BJ (cell line): ENCODE results near the gene TMEM191B. TPM values are rescaled to one million over a fixed set of nuclear protein-coding genes. Genes with fewer than 3 reads are reported as not detected.
"Not testable (repeated sequence)": the region's sequence is repeated elsewhere in the genome, so short reads cannot be mapped to it uniquely, and the experiment has no call there.

Source experiments
- CTCF ChIA-PET: fragments of 350-600 bp; formaldehyde crosslinking; extraction: SDS; loops from one replicate; lab custom pipeline; 2021; ENCODE audit warnings: antibody characterized with exemption, inconsistent platforms; lab: Yijun Ruan, JAX
- POLR2A ChIA-PET: fragments of 300-600 bp; sonication (Branson Sonifier 250); formaldehyde crosslinking; extraction: SDS; loops from one replicate; lab custom pipeline; 2021; ENCODE audit warnings: antibody characterized with exemption; lab: Charles Lee
- DNase-seq: peaks from one replicate; pipeline ENCODE4 v3.0.0-alpha.2; 2011; ENCODE audit warnings: low read depth
- H3K27me3 ChIP-seq: 2 replicates; pipeline ENCODE4 v1.6.0; 2011; ENCODE audit warnings: low read length; ENCODE audit not compliant: control insufficient read depth, insufficient read depth
- H3K36me3 ChIP-seq: 2 replicates; pipeline ENCODE4 v1.5.1; 2011; ENCODE audit warnings: low read length; ENCODE audit not compliant: control insufficient read depth, insufficient read depth
- H3K4me3 ChIP-seq: 2 replicates; pipeline ENCODE4 v1.5.1; 2011; ENCODE audit warnings: low read depth, mild to moderate bottlenecking, control low read depth, low read length
- polyA minus RNA-seq: library from RNA; depleted of rRNA, polyadenylated mRNA; stranded (reverse); fragments of >200 nt; gene quantifications from 2 replicates; pipeline ENCODE4 v1.2.3, GENCODE V29; 2011; rRNA and poly(A)+ RNA removed
- polyA plus RNA-seq: library from polyadenylated mRNA; depleted of rRNA; stranded (reverse); fragments of >200 nt; gene quantifications from 2 replicates; pipeline ENCODE4 v1.2.3, GENCODE V29; 2011; rRNA removed

Gene TMEM191B
- polyA plus RNA-seq (0.44 and 1.6 TPM in 2 replicates), polyA minus RNA-seq (0.21 and 0.57 TPM in 2 replicates)

DNA sequence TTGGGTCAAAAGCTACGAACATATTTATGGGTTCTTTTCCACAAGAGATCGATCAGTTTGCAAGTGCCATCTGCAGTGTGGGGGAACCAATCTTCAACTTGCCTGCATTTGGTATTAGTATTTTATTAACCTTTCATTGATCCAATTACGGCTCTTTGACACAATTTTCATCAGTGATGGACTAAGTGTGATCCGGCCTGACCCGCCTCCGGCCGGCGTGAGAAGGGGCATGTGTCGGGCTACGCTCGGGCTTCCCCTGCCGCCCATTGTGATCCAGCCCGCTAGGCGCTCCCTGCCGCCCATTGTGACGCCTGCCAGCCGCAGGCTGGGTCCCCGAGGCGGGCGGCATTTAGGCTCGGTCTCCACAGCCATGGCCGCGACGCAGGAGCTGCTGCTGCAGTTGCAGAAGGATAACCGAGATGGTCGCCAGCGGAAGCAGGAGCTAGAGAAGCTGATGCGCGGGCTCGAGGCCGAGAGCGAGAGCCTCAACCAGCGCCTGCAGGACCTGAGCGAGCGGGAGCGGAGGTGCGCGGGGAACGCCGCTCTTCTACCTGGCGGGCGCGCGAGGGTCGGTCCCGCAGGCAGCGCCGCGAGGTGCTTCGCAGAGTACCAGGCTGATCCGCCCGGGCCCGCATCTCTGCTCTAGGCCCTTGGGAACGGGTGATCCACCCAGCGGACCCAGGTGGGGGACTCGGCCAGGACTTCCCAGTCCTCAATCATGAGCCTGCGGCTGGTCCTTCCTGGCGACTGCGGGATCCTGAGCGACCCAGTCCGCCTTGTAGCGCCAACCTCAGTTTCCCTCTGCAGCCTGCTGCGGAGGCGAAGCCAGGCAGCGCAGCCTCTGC, at the start of gene TMEM191B:
Gene TMEM191B, plus strand, starts transcription at position 51 of the 845 bp plus-strand sequence. Its CDS starts 179 bp downstream, at position 230.
- POLR2A ChIA-PET, H3K27me3 ChIP-seq, CTCF ChIA-PET, H3K36me3 ChIP-seq, DNase-seq: not testable (repeated sequence)
- H3K4me3 ChIP-seq, result peak within 1 kb of the TSS; percentile 43

DNA sequence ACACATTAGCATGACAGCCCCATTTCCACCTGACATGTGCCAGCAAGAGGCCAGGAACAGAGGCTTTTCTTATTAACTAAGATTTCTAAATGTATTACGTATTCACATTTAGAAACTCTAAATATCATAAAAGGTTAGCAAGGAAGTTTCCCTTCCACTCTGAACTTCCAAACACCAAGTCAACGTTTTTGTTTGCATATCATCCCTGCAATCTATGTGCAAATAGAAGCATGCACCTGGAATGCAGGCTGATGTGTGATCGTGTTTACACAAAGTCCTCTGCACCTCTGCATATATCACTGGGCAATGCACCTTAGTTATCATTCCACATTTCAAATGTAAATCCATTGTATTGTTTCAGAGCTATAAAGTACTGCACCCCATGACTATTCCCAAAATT, 31.4 kb upstream of the TMEM191B start:
- H3K4me3 ChIP-seq, CTCF ChIA-PET, H3K36me3 ChIP-seq, DNase-seq, POLR2A ChIA-PET, H3K27me3 ChIP-seq: not testable (repeated sequence)

DNA sequence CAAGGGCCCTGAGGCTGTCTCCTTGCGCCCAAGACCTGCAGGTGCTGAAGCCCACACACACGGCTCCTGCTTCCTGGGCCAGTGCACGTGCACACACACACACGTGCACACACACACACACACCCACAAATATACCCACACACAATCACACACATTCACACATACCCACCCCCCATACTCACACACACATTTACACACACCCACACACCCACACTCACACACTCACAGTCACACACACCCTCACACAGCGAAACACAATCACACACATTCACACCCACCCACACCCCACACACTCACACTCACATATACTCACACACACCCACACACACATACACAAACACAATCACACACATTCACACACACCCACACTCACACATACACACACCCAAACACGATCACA, 16.3 kb upstream of the TMEM191B start:
- H3K36me3 ChIP-seq, H3K4me3 ChIP-seq, DNase-seq, POLR2A ChIA-PET, H3K27me3 ChIP-seq, CTCF ChIA-PET: not testable (repeated sequence)

DNA sequence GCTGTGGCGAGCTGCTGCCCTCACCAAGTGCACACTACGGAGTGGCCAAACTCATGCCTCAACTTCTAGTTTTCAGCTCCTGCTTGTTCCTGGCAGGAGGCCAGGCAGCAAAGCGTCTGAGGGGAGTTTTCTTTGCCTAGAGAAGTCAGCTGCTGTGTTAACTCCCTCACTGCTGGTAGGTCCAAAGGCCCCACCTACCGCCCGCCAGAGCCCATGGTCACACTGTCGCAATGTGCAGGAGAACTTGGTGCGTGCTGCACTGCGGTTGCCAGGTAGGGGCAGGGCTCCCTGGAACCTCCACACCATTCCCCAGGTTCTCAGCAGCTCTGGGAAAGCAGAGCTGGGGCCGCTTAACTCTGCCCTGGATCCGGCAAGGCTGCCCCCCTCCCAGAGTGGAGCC, 15.2 kb upstream of the TMEM191B start:
- POLR2A ChIA-PET, CTCF ChIA-PET, H3K4me3 ChIP-seq, DNase-seq, H3K27me3 ChIP-seq, H3K36me3 ChIP-seq: not testable (repeated sequence)

DNA sequence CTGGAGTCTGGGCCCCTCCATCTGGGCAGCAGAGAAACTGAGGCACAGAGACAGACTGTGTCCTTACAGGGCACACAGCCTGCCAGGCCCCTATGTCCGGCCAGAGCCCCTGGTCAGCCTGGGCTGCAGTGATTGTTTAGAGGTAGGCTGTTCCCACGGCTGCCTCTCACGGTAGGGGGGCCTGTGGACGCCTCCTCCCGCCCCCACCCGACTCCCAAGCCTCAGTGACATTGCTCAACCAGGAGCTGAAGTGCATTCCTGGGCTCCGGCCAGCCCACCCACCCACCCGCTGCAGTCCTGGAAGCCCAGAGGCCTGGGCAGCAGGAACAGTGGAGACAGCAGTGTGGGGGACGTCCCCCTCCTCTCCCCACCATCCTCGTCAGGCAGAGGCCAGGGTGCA, 14.1 kb upstream of the TMEM191B start:
- CTCF ChIA-PET, H3K4me3 ChIP-seq, DNase-seq, POLR2A ChIA-PET, H3K27me3 ChIP-seq, H3K36me3 ChIP-seq: not testable (repeated sequence)

DNA sequence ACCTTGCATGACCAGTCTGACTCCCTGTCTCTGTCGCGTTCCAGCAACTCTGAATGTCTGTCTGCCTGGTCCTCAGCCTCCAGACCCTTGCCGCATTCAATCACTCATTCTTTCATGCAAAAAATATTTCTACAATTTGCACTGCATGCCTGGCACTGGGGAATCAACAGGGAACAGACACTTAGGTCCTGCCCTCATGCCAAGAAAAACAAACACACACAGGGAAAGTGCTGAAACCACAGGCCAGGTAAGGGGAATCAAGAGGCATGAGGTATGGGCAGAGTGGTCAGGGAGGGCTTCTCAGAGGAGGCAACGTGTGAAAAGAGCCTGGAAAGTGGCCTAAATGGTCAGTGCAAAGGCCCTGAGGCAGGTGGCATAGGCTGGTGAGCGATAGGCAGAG, 9.5 kb upstream of the TMEM191B start, which contains the start of gene GGTLC3:
Gene GGTLC3, minus strand, starts transcription at position 101 of the 400 bp plus-strand sequence. CDS start 264 bp downstream, outside the sequence.
- H3K4me3 ChIP-seq, POLR2A ChIA-PET, H3K36me3 ChIP-seq, DNase-seq, H3K27me3 ChIP-seq, CTCF ChIA-PET: not testable (repeated sequence)

DNA sequence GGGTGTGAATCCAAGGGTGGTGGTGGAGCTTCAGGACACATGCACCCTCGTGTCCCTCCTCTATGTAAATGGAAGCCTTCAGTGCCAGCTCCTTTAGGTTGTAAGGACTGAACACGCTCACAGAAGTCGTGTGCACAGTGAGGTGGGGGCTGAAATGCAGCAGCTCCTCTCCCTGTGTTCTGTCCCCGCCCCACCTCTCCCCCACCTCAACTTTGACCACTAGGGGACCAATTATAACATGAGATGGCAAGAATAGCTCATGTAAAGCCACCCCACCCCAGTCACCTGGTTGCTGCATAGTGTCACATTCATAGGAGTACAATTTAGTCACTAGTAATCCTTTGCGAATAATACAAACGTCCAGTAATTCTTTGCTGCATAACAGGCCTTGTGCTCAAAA, 4.8 kb upstream of the TMEM191B start:
- DNase-seq, CTCF ChIA-PET, POLR2A ChIA-PET: not testable (repeated sequence)

DNA sequence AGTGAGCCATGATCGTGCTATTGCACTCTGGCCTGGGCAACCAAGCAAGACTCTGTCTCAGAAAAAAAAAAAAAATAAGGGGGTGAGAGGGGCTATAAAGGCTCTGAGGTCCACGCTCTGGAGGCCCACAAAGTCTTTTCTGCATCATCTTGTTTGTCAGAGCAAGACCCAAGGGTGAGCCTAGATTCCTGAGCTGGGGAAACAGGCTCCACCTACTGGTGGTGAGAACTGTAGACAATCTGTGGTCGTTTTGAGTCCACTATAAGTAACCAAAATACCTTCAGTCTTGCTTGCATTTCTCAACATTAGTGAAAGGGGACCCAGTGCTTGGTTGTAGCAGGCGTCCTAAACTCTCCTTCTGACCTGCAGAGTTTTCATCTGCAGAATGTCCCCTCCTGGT, 4.3 kb upstream of the TMEM191B start:
- POLR2A ChIA-PET, H3K36me3 ChIP-seq, H3K27me3 ChIP-seq, H3K4me3 ChIP-seq, CTCF ChIA-PET, DNase-seq: not testable (repeated sequence)

More for the DNA sequence above, 4.8 kb upstream of the TMEM191B start:
- not testable (repeated sequence) for H3K36me3 ChIP-seq, H3K27me3 ChIP-seq, H3K4me3 ChIP-seq

DNA sequence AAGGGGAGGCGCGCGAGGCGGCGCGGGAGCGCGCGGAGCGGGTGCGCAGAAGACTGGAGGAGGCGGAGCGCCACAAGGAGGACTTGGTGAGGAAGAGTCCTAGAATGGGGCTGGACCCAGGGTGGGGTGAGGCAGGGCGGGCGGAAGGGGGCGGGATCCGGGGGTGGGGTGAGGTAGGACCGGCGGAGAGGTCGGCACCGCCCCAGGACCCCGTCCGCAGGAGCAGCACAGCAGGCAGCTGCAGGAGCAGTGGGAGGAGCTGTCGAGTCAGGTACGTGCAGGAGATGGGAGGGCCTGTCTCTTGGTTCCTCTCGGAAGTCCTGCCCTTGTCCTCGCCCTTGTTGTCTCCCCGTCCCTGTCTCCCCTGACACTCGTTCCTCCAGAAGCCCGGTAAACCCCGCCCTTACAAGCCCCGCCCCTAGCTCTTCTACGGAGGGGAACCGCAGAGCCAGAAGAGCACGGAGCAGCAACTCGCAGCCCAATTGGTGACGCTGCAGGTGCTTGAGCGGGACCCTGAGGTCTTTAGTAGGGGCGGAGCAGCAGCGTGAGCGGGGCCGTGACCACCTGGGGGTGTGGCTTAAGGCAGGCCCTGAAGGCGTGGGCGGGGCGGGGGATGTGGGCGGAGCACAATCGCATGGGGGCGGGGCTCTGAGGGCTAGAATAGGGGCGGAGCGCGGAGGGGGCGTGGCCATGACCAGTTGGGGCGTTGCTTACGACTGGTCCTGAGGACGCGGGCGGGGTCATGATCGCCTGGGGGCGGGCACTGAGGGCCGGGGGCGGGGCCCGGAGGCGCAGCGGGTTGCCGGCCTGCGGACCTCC, 1.2 kb downstream of the TMEM191B start:
- H3K27me3 ChIP-seq, CTCF ChIA-PET, DNase-seq, POLR2A ChIA-PET, H3K36me3 ChIP-seq: not testable (repeated sequence)
- H3K4me3 ChIP-seq, result peak overlapping the region; percentile 43

DNA sequence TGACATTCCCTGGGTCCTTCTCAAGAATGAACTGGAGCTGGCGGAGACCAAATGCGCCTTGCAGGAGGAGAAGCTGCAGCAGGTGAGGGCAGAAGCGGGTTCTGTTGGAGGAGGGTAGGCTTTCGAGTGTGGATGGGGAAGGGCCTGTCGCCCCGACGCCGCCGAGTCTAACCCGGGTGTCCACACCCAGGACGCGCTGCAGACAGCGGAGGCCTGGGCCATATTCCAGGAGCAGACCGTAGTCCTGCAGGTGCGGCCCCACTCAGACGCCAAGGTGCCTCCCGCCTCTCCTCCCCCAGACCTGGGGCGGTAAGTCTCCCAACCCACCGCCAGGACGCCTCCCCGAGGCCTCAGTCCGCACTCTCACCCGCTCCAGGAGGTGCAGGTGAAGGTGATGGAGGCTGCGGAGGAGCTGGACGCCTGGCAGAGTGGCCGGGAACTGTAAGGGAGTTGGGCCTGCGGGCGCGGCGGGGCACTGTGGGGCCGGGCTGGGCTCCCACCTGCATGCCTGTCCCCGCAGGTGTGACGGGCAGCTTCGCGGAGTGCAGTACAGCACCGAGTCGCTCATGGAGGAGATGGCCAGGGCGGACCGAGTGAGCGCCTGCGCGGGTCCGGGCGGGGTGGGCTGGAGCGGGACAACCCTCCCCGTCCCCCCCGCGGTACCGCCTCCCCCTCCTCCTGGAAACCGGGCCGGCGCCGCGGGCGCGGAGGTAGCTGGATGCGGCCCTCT, 2.0 kb downstream of the TMEM191B start:
- H3K27me3 ChIP-seq, H3K4me3 ChIP-seq, POLR2A ChIA-PET: not testable (repeated sequence)

DNA sequence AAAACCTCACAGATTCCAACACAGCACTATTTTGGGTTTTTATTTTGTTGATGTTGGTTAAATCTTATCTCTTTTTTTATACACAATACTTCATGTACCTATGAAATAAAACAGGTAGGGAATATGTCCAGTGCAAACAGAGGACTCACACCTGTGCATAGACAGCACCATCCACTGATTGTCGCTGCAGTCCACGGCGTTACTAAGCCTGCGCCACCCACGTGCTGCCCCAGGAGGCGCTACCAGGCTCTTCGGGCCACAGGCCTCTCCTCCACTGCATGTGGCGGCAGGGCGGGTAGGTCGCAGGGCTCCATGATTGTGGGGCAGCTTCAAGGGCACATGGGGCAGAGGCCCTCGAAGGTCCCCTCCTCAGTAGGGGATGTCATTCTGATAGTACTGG, 6.0 kb downstream of the TMEM191B start:
- POLR2A ChIA-PET, CTCF ChIA-PET, H3K36me3 ChIP-seq, H3K4me3 ChIP-seq, DNase-seq, H3K27me3 ChIP-seq: not testable (repeated sequence)

More for the DNA sequence above, 2.0 kb downstream of the TMEM191B start:
- CTCF ChIA-PET, H3K36me3 ChIP-seq, DNase-seq: not testable (repeated sequence)

DNA sequence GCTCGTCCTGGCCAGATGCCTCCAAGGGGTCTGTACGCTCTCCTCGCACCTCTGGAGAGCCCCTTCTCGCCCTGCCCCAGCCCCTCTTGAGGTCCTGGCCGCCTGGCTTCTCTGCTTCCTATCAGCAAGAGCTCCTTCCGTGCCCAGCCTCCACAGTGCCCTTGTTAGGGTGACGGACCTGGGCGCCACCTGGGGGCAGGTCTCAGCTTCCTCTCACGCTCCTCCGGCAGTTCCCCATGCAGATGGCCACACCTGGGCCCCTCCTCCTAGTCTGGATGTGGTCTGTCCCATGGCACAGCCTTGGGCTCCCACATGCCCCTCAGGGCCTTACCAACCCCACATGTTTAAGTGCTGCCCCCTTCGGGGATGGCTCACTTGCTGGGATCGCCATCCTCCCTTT, 6.7 kb downstream of the TMEM191B start:
- CTCF ChIA-PET, POLR2A ChIA-PET, H3K4me3 ChIP-seq, H3K27me3 ChIP-seq, H3K36me3 ChIP-seq, DNase-seq: not testable (repeated sequence)
